ENCODE data around the gene LRRC51. TPM values are rescaled to one million over a fixed set of nuclear protein-coding genes. Genes with fewer than 3 reads are reported as not detected.
A peak's percentile ranks its signal among the peaks of the same experiment; 100 is the strongest.

LRRC51 gene
- total and polyA plus RNA-seq, 8 donors: 6.7 to 29.7 (median 21.2) TPM

GRCh38 chr11:72042064-72042745 is 38.4 kb upstream of the LRRC51 start:
- no peak for TF ChIP-seq CTCF (IDR thresholded peaks at IDR 0.05)
- ATAC-seq (no peak), DNase-seq (no peak)
- peaks cover 0 to 12% of the 10 kb centered on the region in 2 donors for H3K36me3 ChIP-seq
- H3K27me3 ChIP-seq: no peaks in the 10 kb centered on the region
- H3K4me1 ChIP-seq: peaks cover 38 to 50% of the 10 kb centered on the region in 2 donors
- peak overlapping the region; percentile 83 to 98 for H3K27ac ChIP-seq
- H3K4me3 ChIP-seq: peak overlapping the region; percentile 35 to 55
- intact Hi-C loops (cut with DNase I): no loop called here
- no peaks in the 10 kb centered on the region for H3K9me3 ChIP-seq

- peaks cover 16 to 21% of the 10 kb centered on the region in 2 donors for H3K4me1 ChIP-seq
- H3K27ac ChIP-seq: no peak overlapping the region
- ATAC-seq (no peak), DNase-seq (peak in 2 of 4 donors; percentile 53 to 82)
- H3K27me3 ChIP-seq: no peaks in the 10 kb centered on the region
- H3K9me3 ChIP-seq: no peaks in the 10 kb centered on the region
- intact Hi-C loops (cut with DNase I): no loop called here
- H3K36me3 ChIP-seq: peaks cover 0 to 33% of the 10 kb centered on the region in 2 donors
- no peak overlapping the region for H3K4me3 ChIP-seq
- TF ChIP-seq CTCF (IDR thresholded peaks at IDR 0.05): no peak
These were observed 34.8 kb upstream of the LRRC51 start for GRCh38 chr11:72045849-72046248.

- H3K36me3 ChIP-seq: peaks cover 0 to 36% of the 10 kb centered on the region in 2 donors
- no peaks in the 10 kb centered on the region for H3K9me3 ChIP-seq
- DNase-seq (no peak), ATAC-seq (no peak)
- no peaks in the 10 kb centered on the region for H3K4me1 ChIP-seq
- H3K27ac ChIP-seq: peak overlapping the region in 1 of 2 donors; percentile 33
- H3K4me3 ChIP-seq: no peak overlapping the region
- no peaks in the 10 kb centered on the region for H3K27me3 ChIP-seq
- TF ChIP-seq CTCF (IDR thresholded peaks at IDR 0.05): no peak
- intact Hi-C loops (cut with DNase I): no loop called here
These were observed 31.7 kb upstream of the LRRC51 start for GRCh38 chr11:72048766-72049460.

GRCh38 chr11:72058416-72059034 is 22.1 kb upstream of the LRRC51 start:
- Histone ChIP-seq H3K9me3 (no peaks in the 10 kb centered on the region), H3K36me3 (peaks cover 0 to 32% of the 10 kb centered on the region in 2 donors), H3K27me3 (no peaks in the 10 kb centered on the region), H3K4me3 (no peak overlapping the region), H3K4me1 (peaks cover 0 to 12% of the 10 kb centered on the region in 2 donors), H3K27ac (no peak overlapping the region)
- intact Hi-C loops (cut with DNase I): no loop called here
- TF ChIP-seq CTCF (IDR thresholded peaks at IDR 0.05): no peak
- no peak for DNase-seq
- no peak for ATAC-seq
